ENCODE data around the gene DOCK1.

Gene DOCK1

GRCh38 chr10:127498087-127498486 lies 592.9 kb downstream of the DOCK1 start:
- H3K4me1 ChIP-seq (ENCODE audit: low read depth, poor library complexity, severe bottlenecking), result no peaks in the 10 kb centered on the region
- TF ChIP-seq, protein P1, sequence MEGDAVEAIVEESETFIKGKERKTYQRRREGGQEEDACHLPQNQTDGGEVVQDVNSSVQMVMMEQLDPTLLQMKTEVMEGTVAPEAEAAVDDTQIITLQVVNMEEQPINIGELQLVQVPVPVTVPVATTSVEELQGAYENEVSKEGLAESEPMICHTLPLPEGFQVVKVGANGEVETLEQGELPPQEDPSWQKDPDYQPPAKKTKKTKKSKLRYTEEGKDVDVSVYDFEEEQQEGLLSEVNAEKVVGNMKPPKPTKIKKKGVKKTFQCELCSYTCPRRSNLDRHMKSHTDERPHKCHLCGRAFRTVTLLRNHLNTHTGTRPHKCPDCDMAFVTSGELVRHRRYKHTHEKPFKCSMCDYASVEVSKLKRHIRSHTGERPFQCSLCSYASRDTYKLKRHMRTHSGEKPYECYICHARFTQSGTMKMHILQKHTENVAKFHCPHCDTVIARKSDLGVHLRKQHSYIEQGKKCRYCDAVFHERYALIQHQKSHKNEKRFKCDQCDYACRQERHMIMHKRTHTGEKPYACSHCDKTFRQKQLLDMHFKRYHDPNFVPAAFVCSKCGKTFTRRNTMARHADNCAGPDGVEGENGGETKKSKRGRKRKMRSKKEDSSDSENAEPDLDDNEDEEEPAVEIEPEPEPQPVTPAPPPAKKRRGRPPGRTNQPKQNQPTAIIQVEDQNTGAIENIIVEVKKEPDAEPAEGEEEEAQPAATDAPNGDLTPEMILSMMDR (conservative IDR thresholded peaks at IDR 0.05; ENCODE audit: low read depth, low read length), result no peak
- no peaks in the 10 kb centered on the region for H4K20me1 ChIP-seq (ENCODE audit: insufficient read depth)
- no peak overlapping the region for H3K27ac ChIP-seq
- no peak overlapping the region for H3K4me2 ChIP-seq
- H3K27me3 ChIP-seq (ENCODE audit: insufficient read depth, low read depth), result no peaks in the 10 kb centered on the region
- H3K9ac ChIP-seq, result no peak overlapping the region
- no peaks in the 10 kb centered on the region for H3K36me3 ChIP-seq (ENCODE audit: insufficient read depth)
- no peak overlapping the region for H2AFZ ChIP-seq (ENCODE audit: low read depth)
- H3K79me2 ChIP-seq (ENCODE audit: insufficient read depth, low read depth), result no peaks in the 10 kb centered on the region
- H3K4me3 ChIP-seq (IDR thresholded peaks at IDR 0.05; ENCODE audit: insufficient read depth, low read depth, low read length), result no peak overlapping the region

- no peaks in the 10 kb centered on the region for H3K36me3 ChIP-seq (ENCODE audit: insufficient read depth)
- H4K20me1 ChIP-seq (ENCODE audit: insufficient read depth), result no peaks in the 10 kb centered on the region
- no peaks in the 10 kb centered on the region for H3K79me2 ChIP-seq (ENCODE audit: insufficient read depth, low read depth)
- no peak overlapping the region for H2AFZ ChIP-seq (ENCODE audit: low read depth)
- TF ChIP-seq, protein P1 (conservative IDR thresholded peaks at IDR 0.05; ENCODE audit: low read depth, low read length), result no peak
- H3K27me3 ChIP-seq (ENCODE audit: insufficient read depth, low read depth), result no peaks in the 10 kb centered on the region
- no peak overlapping the region for H3K27ac ChIP-seq
- H3K9ac ChIP-seq, result no peak overlapping the region
- H3K4me2 ChIP-seq, result no peak overlapping the region
- no peaks in the 10 kb centered on the region for H3K4me1 ChIP-seq (ENCODE audit: low read depth, poor library complexity, severe bottlenecking)
- no peak overlapping the region for H3K4me3 ChIP-seq (IDR thresholded peaks at IDR 0.05; ENCODE audit: insufficient read depth, low read depth, low read length)
These were observed 594.9 kb downstream of the DOCK1 start for GRCh38 chr10:127500127-127500526.

All from KMS-11 (cell line).